Measurements from ENCODE around the gene TMPRSS3.
"Not testable (repeated sequence)": the region's sequence is repeated elsewhere in the genome, so short reads cannot be mapped to it uniquely, and the experiment has no call there.

Gene TMPRSS3

DNA sequence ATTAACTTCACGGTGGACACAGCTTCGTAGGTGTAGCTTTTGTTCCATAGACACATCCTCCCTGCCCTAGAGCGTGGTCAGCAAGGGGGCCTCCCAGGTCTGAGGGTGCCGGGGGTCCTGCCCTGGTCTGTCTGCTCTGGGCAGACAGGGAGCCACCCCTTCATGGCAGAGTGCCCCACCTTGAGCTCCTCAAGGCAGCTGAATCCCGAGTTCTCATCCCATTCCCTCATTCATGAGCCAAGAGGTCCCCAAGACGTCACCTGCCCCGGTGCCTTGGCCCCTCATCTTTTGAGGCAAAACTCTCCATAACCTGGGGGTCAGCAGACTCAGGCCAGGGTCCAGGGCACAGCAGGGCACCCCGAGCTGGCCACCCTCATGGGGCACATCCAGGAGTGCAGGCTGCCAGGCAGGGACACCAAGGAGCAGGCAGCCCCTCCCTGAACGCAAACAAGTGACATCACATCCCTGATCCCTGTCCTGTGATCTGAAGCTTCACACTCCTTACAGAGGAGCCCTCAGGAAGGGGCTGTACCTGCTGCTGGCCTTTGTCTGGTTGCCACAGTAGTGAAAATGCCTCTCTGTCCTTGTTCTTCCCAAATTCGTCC is 31.1 kb upstream of the TMPRSS3 start:
- DNase-seq, result no peak

- DNase-seq, result no peak
Measured at GRCh38 chr21:42426424-42426823, 30.6 kb upstream of the TMPRSS3 start.

DNA sequence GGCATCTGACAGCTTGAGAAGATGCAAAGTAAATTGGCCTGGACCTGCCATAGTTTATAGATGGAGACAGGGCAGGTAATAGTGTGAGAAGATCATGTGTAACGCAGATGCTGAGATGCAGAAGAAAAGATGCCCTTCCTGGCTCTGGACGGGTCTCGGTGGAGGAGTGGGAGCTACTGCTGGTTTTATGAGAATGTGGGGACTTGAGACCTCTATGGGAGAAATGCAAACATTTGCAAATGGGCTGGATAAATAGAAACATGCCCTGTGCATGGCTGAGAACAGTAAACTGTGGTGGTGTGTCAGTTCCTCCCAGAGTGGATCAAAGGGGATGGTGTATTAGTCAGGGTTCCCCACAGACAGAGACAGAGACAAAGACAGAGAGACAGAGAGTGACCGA is 29.7 kb upstream of the TMPRSS3 start:
- DNase-seq, result no peak

GRCh38 chr21:42424914-42425541 is 29.2 kb upstream of the TMPRSS3 start:
- no peak for DNase-seq

- DNase-seq, result no peak
Measured at GRCh38 chr21:42423685-42424084, 27.8 kb upstream of the TMPRSS3 start.

- DNase-seq, result no peak
Measured at GRCh38 chr21:42423197-42423675, 27.4 kb upstream of the TMPRSS3 start.

DNA sequence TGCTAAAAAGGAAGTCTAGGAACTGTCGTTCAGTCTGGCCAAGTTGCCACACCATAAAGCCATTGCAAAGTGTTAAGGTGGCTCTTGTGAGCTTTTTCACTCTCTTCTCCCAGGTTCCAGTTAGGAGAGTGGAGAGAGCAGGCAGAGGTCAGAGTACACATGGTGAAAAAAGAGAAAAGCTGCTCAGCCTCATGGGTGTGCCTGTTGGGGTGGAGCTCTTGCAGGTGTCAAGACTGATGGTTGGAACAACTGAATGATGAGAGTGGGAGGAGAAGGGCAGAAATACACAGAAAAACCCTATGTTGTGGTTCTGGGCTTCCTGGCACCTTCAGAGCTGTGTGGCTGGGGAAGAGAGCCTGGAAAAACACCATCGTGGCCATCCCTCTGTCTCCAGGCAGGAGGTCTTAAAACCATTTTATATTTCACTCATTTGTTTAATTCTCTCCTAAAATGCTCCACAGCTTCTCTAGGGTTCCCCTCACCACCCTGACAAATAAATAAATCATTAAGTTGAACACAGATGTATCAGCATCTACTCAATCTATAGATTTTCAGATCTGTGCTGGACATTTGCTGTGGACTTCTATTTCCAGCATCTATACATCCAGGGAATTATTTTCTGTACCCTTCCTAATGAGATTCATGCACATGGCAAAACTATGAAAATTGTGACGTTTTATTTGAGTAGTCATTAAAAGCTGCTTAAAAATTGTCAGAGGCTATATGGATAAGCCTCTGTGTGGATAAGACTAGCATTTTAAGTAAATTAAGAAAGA is 25.4 kb upstream of the TMPRSS3 start:
- DNase-seq, result no peak

GRCh38 chr21:42419845-42420244 is 24.0 kb upstream of the TMPRSS3 start:
- DNase-seq, result no peak

DNA sequence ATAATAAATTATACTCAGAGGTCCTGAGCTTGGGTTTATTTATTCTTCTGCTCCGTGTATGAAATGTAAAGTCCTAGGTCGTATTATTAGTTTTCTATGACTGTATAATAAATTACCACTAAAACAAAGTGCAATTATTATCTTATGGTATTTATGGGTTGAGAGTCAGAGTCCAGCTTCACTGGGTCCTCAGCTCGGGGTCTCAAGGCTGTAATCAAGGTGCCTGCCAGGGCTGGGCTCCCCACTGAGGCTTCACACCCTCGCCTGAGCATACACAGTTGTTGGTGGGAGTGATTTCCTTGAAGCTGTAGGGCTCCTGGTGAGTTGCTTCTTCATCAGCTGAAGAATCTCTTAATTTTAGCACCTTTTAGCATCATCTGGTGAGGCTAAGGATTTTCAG is 23.0 kb upstream of the TMPRSS3 start:
- no peak for DNase-seq

DNA sequence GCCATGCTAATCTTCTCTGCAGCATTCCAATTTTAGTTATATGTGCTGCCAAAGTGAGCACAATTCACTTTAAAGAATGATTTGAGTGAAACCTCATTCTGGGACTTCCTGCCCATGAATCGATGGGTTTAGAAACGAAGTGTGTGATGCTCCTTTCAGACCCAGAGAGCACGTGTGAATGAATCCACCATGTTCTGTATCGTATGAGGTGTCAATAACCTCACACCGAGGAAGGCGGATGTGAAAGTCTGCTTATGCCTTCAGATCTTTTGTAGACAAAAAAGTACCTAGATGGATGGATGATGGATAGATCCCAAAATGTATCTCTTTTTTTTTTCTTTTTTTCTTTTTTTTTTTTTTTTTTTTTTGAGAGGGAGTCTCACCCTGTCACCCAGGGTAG is 21.7 kb upstream of the TMPRSS3 start:
- DNase-seq, result no peak

DNA sequence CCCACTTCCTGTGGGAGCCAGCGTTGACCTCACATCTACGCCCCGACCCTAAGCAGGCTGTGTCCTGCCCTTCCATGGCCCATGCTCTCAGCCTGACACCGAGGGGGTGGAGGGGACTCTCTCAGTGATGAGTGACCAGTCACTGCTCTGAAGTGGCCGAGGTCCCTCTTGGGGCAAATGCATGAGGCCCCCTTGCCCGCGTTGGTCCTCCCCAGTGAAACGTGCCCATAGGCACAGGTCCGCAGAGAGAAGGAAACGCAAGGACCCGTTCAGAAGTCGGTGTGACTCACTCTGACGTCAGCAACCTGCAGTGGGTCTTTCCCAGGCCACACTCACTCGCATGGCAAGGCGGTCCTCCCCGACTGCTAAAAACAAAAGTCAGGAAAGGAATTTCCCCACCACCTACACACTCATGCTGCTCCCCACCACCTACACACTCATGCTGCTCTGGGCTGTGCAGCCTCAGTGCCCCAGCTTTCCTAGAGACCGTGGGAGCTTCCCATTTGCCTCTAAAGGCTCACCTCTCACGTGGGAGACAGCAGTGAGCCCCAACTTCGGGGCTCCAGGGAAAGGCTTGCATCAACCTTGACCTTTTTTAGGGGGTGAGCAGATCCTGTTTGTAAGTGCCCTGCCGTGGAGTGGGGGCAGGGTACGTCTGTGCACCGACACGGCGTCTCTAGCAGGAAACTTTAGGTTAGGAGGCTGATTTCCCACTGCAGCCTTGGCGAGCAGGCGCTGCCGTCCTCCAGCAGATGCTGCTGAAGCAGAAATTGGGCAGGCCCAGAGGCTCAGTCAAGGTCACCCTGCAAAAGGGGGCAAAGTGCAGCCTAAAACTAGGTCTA is 19.3 kb upstream of the TMPRSS3 start:
- no peak for DNase-seq

GRCh38 chr21:42414553-42414927 is 18.7 kb upstream of the TMPRSS3 start:
- no peak for DNase-seq

DNA sequence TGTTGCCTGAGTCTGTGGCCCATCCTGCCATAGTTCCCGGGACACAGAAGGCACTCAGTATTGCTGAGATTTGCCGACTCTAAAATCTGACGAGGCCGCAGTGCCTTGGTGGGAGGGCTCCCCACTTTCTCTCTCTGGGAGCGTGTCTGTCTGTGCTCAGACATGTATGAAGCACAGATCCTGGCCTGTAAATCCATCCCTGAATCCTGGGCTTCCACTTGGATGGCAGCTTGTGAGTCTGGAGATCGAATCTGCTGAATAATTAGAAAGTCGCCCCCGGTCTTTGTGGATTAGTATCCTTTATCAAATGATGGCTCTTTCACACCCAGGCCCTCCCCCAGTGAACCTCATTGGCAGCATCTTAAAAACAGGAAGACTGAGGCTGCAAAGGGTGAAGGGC is 18.2 kb upstream of the TMPRSS3 start:
- no peak for DNase-seq

DNA sequence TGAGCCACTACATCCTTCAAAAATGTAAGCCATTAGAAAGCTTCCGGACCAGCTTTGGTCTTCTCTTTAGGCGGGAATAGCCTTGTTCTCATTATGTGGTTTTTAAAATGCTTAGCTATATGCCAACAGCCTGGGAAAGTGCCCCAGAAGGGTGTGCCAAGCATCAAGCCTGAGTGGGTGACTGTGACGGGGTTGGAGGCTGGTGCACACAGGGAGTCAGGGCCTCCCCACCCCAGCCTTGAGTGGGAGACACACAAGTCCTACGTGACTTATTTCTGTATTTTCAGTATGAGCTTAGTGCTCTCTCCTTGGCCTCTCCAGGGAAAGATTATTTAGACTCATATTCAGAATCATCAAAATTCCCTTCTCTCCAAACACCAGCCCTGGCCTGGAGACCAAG is 17.6 kb upstream of the TMPRSS3 start:
- DNase-seq, result no peak

DNA sequence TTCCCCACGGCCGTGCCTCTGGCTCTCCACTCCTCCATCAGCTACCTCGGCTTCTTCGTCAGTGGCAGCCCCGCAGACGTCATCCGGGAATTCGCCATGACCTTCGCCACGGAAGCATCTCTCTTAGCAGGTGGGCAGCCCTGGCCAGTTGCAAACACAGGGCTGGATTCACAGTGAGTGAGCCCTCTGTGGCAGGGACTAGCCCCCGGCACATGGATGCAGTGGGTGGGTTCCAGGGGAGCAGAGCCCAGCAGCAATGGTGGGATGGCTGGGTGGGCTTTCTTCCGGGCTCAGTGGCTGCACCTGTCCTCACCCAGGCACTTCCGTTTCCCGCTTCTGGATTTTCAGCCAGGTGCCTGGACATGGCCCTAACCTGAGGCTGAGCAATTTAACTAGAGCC is 17.2 kb upstream of the TMPRSS3 start:
- DNase-seq, result no peak

GRCh38 chr21:42412636-42412933 is 16.7 kb upstream of the TMPRSS3 start:
- no peak for DNase-seq

GRCh38 chr21:42411891-42412635 is 16.2 kb upstream of the TMPRSS3 start:
- no peak for DNase-seq

DNA sequence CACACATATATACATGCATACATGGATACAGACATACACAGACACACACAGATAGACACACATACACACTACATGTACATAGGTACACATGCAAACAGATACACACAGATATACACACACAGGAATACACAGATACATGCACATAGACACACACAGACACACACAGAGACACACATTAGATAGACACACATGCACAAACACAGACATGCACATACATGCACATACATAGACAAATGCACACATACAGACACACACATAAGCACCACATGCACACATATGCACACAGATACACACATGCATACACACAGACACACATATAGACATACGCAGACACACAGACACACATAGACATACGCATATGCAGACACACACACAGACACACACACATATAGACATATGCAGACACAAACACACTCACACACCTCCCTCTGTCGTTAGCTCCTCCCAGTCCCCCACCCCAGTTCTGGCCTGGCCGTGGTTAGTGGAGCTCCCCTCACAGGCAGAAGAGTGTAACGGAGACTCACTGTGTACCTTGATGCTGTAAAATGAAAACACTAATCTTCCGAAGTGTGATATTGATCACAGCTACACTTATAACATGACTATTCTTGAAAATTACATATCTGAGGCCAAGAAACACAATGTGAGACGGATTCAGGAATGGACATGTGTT is 15.5 kb upstream of the TMPRSS3 start:
- no peak for DNase-seq

- no peak for DNase-seq
Measured at GRCh38 chr21:42409366-42409765, 13.5 kb upstream of the TMPRSS3 start.

- DNase-seq, result not testable (repeated sequence)
Measured at GRCh38 chr21:42408718-42409117, 12.9 kb upstream of the TMPRSS3 start.

DNA sequence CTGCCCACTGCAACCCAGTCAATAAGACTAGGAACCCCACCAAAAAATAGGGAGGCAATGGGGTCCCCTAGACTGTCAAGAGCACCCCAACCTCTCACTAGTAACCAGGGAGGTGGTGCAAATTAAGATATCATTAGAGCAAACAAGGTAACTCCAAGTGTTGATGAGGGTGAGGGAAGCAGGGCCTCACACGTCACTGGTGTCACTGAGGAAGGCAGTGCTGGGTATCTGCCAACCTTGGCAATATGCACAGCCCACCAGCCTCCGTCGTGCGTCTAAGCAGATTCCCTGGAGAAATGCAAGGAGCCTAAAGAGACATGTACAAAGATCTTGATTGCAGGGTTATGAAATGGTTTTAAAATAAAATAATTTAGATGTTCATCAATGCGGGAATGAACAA is 11.6 kb upstream of the TMPRSS3 start:
- DNase-seq, result no peak

DNA sequence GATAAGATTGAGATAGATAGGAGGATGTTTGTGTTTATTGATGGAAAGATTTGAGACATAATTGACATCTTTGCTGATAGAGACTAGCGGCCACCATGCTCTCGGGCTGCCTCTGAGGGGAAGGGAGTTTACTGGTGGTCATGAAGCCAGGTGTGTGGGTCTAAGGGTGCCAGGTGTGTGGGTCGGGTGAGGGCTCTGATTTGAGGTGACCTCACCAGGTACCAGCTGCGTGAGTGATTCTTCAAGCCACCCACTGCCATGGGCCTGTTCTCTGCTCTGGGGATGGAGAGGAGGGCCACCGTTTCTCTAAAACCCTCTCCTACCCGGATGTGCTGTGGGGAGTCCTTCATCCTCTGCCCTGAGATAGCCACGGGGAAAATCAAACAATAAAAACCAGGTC is 11.0 kb upstream of the TMPRSS3 start:
- DNase-seq, result no peak

All from OCI-M1 (cell line).